Mucosa of descending colon (tissue), 3 donors: ENCODE data around the gene SLC9C2. TPM values are rescaled to one million over a fixed set of nuclear protein-coding genes. Genes with fewer than 3 reads are reported as not detected.
"Not testable (repeated sequence)": the region's sequence is repeated elsewhere in the genome, so short reads cannot be mapped to it uniquely, and the experiment has no call there.

ENCODE experiments used
- ATAC-seq: fragments of 200-7000 bp; cut with Tn5 transposase; one replicate; pipeline ENCODE4 v1.9.1; 2020; ENCODE audit warnings: mild to moderate bottlenecking, moderate library complexity
- DNase-seq, 3 donors: peaks; one replicate each; pipeline ENCODE4 v3.0.0-alpha.2; 2020
- H3K36me3 ChIP-seq: fragments of 200-600 bp; one replicate; pipeline ENCODE4 v1.8.0; 2021; ENCODE audit warnings: low read depth, mild to moderate bottlenecking
- H3K4me1 ChIP-seq: fragments of 200-600 bp; one replicate; pipeline ENCODE4 v1.8.0; 2021; ENCODE audit warnings: low read depth, mild to moderate bottlenecking
- H3K4me3 ChIP-seq: fragments of 200-600 bp; one replicate; pipeline ENCODE4 v1.8.0; 2021; ENCODE audit warnings: mild to moderate bottlenecking
- H3K9me3 ChIP-seq: fragments of 200-600 bp; one replicate; pipeline ENCODE4 v1.8.0; 2021; ENCODE audit warnings: mild to moderate bottlenecking
- intact Hi-C, 2 donors: fragments of 100-400 bp; cut with DNase I in 1 of 2; cut with micrococcal nuclease in 1 of 2; formaldehyde crosslinking; loops; one replicate each; pipeline versions ENCODE4 v1.11.0 to v1.11.1; 2022; cut with DNase I, micrococcal nuclease
- total RNA-seq, 3 donors: library from RNA; stranded (reverse); fragmentation: NEBNext Ultra II Directional in 2 of 3; extraction: Animal tissue kit (Norgen Biotek cat#: 25700) in 2 of 3; gene quantifications; one replicate each; pipeline versions ENCODE4 v1.2.1 to v1.2.4, GENCODE V29; 2021 to 2023
- TF ChIP-seq, protein P1 (sequence below): fragments of 200-600 bp; IDR thresholded peaks from one replicate; pipeline ENCODE4 v1.8.0; 2022; ENCODE audit warnings: antibody characterized with exemption, mild to moderate bottlenecking
- donor health status: DM: no; HTN: no; CAD: no; lungs with moderate emphysema.
- donor health status: DM: no; HTN: no; CAD: no.
- donor health status: DM: no; HTN: yes; CAD: no.

SLC9C2 gene
- total RNA-seq, 3 donors from 2014 or later, result not detected

DNA sequence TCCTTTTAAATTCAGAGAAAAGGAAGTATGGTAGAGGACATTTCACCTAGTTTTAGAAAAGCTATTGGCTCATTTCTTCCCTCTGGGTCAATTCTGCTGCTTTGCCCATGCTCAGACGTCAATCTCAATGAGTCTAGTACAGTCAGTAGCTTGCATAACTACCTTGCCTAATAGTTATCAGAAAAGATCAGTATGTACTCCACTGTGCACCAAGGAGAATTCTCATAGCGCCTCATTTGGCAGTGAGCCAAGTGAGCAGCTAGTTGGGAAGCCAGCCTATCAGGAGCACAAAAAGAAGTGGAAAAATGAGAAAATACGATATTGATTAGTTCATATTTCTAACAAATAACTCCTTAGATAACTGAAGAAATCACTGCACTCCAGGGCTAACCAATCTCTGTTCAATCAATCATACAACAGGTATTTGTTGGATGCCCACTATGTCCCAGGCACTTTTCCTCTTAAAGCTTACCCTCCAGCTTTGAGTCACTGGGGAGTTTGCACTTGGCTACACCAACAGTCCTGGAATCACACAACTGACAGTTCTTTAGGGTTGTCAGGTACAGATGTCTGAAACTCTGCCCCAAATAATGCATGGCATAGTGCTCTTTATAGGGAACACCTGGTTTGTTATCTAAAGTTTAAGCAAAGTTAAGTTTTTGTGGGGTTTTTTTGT lies 75.6 kb downstream of the SLC9C2 start:
- no peaks in the 10 kb centered on the region for H3K9me3 ChIP-seq
- DNase-seq (peak in 1 of 3 donors; percentile 10), ATAC-seq (no peak)
- TF ChIP-seq, protein P1, sequence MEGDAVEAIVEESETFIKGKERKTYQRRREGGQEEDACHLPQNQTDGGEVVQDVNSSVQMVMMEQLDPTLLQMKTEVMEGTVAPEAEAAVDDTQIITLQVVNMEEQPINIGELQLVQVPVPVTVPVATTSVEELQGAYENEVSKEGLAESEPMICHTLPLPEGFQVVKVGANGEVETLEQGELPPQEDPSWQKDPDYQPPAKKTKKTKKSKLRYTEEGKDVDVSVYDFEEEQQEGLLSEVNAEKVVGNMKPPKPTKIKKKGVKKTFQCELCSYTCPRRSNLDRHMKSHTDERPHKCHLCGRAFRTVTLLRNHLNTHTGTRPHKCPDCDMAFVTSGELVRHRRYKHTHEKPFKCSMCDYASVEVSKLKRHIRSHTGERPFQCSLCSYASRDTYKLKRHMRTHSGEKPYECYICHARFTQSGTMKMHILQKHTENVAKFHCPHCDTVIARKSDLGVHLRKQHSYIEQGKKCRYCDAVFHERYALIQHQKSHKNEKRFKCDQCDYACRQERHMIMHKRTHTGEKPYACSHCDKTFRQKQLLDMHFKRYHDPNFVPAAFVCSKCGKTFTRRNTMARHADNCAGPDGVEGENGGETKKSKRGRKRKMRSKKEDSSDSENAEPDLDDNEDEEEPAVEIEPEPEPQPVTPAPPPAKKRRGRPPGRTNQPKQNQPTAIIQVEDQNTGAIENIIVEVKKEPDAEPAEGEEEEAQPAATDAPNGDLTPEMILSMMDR, result no peak
- no peaks in the 10 kb centered on the region for H3K4me1 ChIP-seq
- H3K36me3 ChIP-seq, result no peaks in the 10 kb centered on the region
- H3K4me3 ChIP-seq, result no peak overlapping the region
- intact Hi-C loops, result no loop called here

DNA sequence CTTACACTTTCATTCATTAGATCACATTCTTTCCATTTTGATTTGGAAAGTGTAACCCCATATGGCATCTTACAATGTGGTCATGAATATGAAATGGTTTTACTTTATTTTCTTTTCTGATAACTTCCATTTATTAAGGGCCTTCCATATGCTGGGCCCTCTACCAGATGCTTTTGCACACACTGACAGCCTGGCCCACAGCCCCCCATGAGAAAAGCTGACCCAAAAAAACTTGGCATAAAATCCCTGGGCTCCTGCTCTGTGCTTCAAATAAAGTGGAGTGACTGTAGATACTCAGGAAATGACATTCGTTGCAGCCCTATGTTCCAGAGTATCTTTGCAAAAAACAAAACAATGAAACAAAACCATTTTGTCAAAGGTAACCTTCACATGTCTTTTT lies 76.9 kb downstream of the SLC9C2 start:
- TF ChIP-seq, protein P1, result no peak
- ATAC-seq (no peak), DNase-seq (no peak)
- intact Hi-C loops, result no loop called here
- no peaks in the 10 kb centered on the region for H3K9me3 ChIP-seq
- no peaks in the 10 kb centered on the region for H3K36me3 ChIP-seq
- H3K4me1 ChIP-seq, result no peaks in the 10 kb centered on the region
- no peak overlapping the region for H3K4me3 ChIP-seq

DNA sequence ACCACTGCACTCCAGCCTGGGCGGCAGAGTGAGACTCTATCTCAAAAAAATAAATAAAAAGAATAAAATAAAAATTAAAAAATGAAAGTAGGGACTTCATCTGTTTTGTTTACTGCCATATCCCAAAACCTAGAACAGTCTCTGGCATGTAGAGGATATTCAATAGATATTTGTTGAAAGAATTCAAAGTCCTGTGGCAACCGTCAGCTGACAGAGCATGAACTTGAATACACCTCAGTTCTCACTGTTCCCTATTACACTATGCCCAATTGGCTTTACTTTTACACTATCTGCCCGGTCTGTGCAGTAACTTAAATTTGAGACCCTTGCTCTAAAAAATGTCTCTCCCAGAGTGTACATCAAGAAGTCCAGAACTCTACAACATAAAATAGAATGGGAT lies 79.5 kb downstream of the SLC9C2 start:
- DNase-seq, result no peak
- Histone ChIP-seq H3K4me1 (no peaks in the 10 kb centered on the region), H3K4me3 (no peak overlapping the region), H3K9me3 (no peaks in the 10 kb centered on the region), H3K36me3 (no peaks in the 10 kb centered on the region)
- TF ChIP-seq, protein P1, result no peak
- intact Hi-C loops, result no loop called here
- peak; percentile 43 for ATAC-seq

DNA sequence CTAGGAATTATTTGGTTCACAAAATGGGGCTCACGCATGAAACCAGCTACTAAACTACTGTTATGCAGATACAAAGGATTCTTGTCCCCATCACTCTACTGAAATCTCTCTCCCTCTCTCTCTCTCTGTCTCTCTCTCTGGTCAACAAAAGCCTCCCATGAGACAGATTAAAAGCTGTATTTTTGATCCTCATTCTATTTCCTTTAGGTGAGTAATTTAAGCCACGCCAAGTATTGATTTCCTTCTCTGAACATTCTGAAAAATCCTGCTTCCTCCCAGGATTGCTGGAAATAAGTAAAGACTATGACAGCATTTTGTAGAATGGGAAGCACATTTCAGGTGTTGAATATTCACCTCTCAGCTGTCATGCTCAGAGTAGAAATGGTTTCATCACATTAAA lies 82.1 kb downstream of the SLC9C2 start:
- Histone ChIP-seq H3K4me1 (no peaks in the 10 kb centered on the region), H3K4me3 (no peak overlapping the region), H3K36me3 (no peaks in the 10 kb centered on the region), H3K9me3 (no peaks in the 10 kb centered on the region)
- ATAC-seq (no peak), DNase-seq (no peak)
- TF ChIP-seq, protein P1, result no peak
- intact Hi-C loops, result no loop called here

DNA sequence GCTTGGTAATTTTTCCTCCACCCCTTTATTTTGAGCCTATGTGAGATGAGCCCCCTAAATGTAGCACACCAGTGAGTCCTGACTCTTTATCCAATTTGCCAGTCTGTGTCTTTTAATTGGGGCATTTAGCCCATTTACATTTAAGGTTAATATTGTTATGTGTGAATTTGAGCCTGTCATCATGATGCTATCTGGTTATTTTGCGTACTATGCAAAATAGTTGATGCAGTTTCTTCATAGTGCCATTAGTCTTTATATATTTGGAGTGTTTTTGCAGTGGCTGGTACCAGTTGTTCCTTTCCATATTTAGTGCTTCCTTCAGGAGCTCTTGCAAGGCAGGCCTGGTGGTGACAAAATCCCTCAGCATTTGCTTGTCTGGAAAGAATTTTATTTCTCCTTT lies 88.4 kb downstream of the SLC9C2 start:
- DNase-seq, H3K9me3 ChIP-seq, H3K36me3 ChIP-seq, ATAC-seq, intact Hi-C loops, H3K4me1 ChIP-seq, H3K4me3 ChIP-seq: not testable (repeated sequence)

DNA sequence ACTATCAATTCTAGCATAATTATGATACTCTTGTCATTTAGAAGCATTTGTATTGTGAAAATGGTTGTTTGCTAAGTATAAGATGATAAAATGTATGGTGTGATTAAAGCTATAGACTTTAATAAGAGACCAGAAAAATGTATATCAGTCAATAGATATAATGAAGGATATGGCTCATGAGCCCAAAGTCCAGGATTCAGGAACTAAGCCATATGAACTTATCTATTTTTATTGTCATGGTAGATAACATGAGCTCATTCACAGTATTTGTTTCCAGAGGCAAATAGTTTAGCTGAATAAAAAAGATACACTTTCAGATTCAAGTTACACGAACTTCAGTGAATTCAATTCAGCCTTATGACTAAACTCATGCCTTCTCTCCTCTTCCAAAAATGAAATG lies 93.1 kb downstream of the SLC9C2 start:
- ATAC-seq (peak; percentile 56), DNase-seq (no peak)
- Histone ChIP-seq H3K9me3 (no peaks in the 10 kb centered on the region), H3K4me1 (peaks cover 5% of the 10 kb centered on the region), H3K36me3 (no peaks in the 10 kb centered on the region), H3K4me3 (no peak overlapping the region)
- intact Hi-C loops, result no loop called here
- TF ChIP-seq, protein P1, result no peak
